Activated T-cell treated with anti-CD3 and anti-CD28 coated beads for 24 hours (primary cell): ENCODE results near the gene MAD1L1.

Experiments used
- DNase-seq: peaks from one replicate; pipeline ENCODE4 v3.0.0-alpha.2; 2020; ENCODE audit warnings: low read depth

MAD1L1 gene

GRCh38 chr7:2200584-2200980, 32.2 kb downstream of the MAD1L1 start:
- DNase-seq = no peak

GRCh38 chr7:2199956-2200583, 32.7 kb downstream of the MAD1L1 start:
- DNase-seq = no peak

- no peak for DNase-seq
Measured at GRCh38 chr7:2199528-2199927, 33.2 kb downstream of the MAD1L1 start.

- no peak for DNase-seq
Measured at GRCh38 chr7:2198760-2199159, 34.0 kb downstream of the MAD1L1 start.

GRCh38 chr7:2198206-2198605, 34.5 kb downstream of the MAD1L1 start:
- DNase-seq = no peak

GRCh38 chr7:2197436-2198155, 35.1 kb downstream of the MAD1L1 start:
- no peak for DNase-seq

GRCh38 chr7:2196381-2197378, 36.1 kb downstream of the MAD1L1 start:
- no peak for DNase-seq

- DNase-seq = no peak
Measured at GRCh38 chr7:2195400-2196246, 37.1 kb downstream of the MAD1L1 start.

GRCh38 chr7:2193575-2194305, 39.0 kb downstream of the MAD1L1 start:
- DNase-seq = no peak

GRCh38 chr7:2192831-2193534, 39.8 kb downstream of the MAD1L1 start:
- DNase-seq = no peak

- DNase-seq = no peak
Measured at GRCh38 chr7:2191016-2191415, 41.7 kb downstream of the MAD1L1 start.

- DNase-seq = no peak
Measured at GRCh38 chr7:2190531-2190930, 42.2 kb downstream of the MAD1L1 start.

- no peak for DNase-seq
Measured at GRCh38 chr7:2186166-2186565, 46.6 kb downstream of the MAD1L1 start.

GRCh38 chr7:2185715-2186114, 47.0 kb downstream of the MAD1L1 start:
- no peak for DNase-seq

GRCh38 chr7:2182461-2182860, 50.3 kb downstream of the MAD1L1 start:
- no peak for DNase-seq

- DNase-seq = no peak
Measured at GRCh38 chr7:2181077-2181854, 51.5 kb downstream of the MAD1L1 start.

GRCh38 chr7:2180081-2180480, 52.7 kb downstream of the MAD1L1 start:
- no peak for DNase-seq

- no peak for DNase-seq
Measured at GRCh38 chr7:2175514-2175913, 57.2 kb downstream of the MAD1L1 start.

- no peak for DNase-seq
Measured at GRCh38 chr7:2175091-2175490, 57.7 kb downstream of the MAD1L1 start.
